VCaP (cell line): ENCODE results near the gene CNDP2.
A peak's percentile ranks its signal among the peaks of the same experiment; 100 is the strongest.

ENCODE experiments used
- H3K27ac ChIP-seq: fragments of 450-650 bp; 2 replicates; pipeline ENCODE4 v1.5.1; 2017
- CTCF ChIP-seq: fragments of 450-650 bp; conservative IDR thresholded peaks from 2 replicates; pipeline ENCODE4 v1.5.1; 2017; ENCODE audit warnings: mild to moderate bottlenecking, moderate library complexity

The CNDP2 gene

GRCh38 chr18:74495581-74496507 is at the start of gene CNDP2:
TSS of gene CNDP2 (plus strand) at chr18:74496363. CDS start at chr18:74499974, 3,611 bp downstream.
- no peak for TF ChIP-seq CTCF
- H3K27ac ChIP-seq = peak within 1 kb of the TSS; percentile 88

DNA sequence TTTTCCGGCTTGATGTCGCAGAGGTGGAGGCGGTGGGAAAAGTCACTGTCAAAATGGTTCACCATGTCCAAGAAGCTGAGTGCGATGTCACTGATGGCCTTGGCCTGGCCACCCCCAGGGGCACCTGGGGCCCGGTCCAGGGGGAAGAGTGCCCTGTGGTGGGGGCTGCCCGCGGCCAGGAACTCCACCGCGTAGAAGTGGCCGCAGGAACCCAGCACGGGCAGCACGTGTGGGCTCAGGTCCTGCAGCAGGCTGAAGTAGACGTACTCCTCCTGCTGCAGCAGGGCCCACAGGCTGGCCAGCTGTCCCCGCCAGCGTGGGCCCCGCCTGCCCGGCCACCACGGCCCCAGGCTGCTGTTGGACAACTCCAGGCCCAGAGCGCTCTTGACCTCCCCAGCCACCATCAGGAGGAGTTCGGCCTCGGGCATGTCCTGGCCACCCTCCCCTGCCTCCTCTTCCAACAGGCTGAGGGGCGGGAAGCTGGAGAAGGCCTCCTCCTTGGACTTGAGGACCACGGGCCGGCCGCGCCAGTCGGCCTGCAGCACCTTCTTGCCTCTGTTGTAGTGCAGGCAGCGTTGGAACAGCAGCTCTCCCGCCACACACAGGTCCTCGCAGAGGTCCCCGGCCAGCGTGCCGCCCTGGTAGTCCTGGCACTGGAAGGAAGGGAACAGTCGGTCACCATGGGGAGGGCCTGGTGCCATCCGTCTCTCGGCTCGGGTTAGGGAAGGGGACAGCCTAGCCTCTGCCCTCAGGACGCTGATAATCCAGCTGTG is 49.3 kb upstream of the CNDP2 start:
- no peak for TF ChIP-seq CTCF
- H3K27ac ChIP-seq = no peak overlapping the region

GRCh38 chr18:74447404-74448152 is 48.6 kb upstream of the CNDP2 start:
- H3K27ac ChIP-seq = no peak overlapping the region
- no peak for TF ChIP-seq CTCF

DNA sequence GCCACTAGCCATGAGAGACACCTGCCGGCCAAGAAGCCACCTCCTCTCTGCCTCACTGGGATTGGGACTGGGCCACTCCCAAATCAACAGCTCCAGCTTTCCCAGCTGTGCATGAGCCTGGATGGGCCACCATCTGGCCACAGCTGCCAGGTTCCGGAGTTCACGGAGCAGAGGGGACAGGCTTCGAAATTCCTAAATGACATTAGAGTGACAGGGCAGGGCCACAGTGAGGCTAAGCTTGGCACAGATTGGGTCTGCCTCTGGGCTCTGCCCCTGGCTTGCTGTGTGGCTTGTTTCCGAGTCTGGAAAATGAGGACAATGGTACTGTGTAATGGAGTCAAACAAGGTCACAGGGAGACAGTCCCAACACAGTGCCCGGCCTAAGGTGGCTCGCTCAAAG is 45.5 kb upstream of the CNDP2 start:
- no peak overlapping the region for H3K27ac ChIP-seq
- TF ChIP-seq CTCF = no peak

- TF ChIP-seq CTCF = no peak
- H3K27ac ChIP-seq = no peak overlapping the region
Measured at GRCh38 chr18:74451148-74451547, 45.0 kb upstream of the CNDP2 start.

DNA sequence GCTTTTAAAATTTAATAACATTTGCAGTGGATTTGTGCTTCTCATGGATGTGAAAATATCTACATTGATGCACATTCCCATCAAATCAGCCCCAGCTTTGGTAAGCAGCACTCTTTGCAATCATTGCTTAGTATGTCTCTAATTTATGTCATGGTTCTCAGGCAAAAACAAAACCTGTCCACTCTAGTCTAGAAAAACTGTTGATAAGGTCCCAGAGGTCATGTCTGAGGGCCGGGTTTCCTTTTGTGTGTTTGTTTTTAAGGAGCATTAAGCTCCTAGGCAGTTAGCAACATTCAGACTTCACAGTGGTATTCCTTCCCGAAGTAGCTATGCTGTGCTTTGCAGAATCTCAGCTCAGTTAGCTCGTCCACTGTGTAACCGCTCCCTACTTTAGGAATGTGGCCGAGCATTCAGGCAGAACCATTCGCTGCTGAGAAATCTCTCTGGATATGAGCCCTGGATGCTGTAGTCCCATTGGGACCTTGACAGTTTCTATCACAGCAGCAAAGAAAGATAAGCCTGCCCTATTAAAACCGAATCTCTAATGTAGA is 43.1 kb upstream of the CNDP2 start:
- no peak for TF ChIP-seq CTCF
- H3K27ac ChIP-seq = no peak overlapping the region
